Muscle of arm (tissue), 12 donors: ENCODE data around the gene PLCE1. TPM values are rescaled to one million over a fixed set of nuclear protein-coding genes. Genes with fewer than 3 reads are reported as not detected.

Experiments used
- DNase-seq: peaks from one replicate; pipeline ENCODE4 v3.0.0-alpha.2; 2013
- polyA plus RNA-seq, 12 donors: library from polyadenylated mRNA; unstranded; fragments of 120-200 nt; gene quantifications; one replicate each; pipeline ENCODE4 v1.2.1, GENCODE V29; 2013; ENCODE audit not compliant: insufficient read length in 12 of 12

Gene PLCE1
- polyA plus RNA-seq, 12 donors: 25.3 to 59.5 (median 41.9) TPM; not detected in 1

- no peak for DNase-seq
These were observed 1.2 kb upstream of the PLCE1 start for GRCh38 chr10:93992400-93993030.

- no peak for DNase-seq
These were observed 333 bp upstream of the PLCE1 start for GRCh38 chr10:93993414-93993781.

GRCh38 chr10:93994438-93994801 lies 689 bp downstream of the PLCE1 start:
- peak; percentile 31 for DNase-seq

GRCh38 chr10:93995182-93995581 lies 1.5 kb downstream of the PLCE1 start:
- DNase-seq: no peak

GRCh38 chr10:93995598-93996271 lies 2.0 kb downstream of the PLCE1 start:
- no peak for DNase-seq

GRCh38 chr10:93996551-93996950 lies 2.8 kb downstream of the PLCE1 start:
- DNase-seq: no peak

GRCh38 chr10:93997546-93997945 lies 3.8 kb downstream of the PLCE1 start:
- no peak for DNase-seq

GRCh38 chr10:93999401-93999851 lies 5.7 kb downstream of the PLCE1 start:
- DNase-seq: no peak

- no peak for DNase-seq
These were observed 7.1 kb downstream of the PLCE1 start for GRCh38 chr10:94000638-94001415.

GRCh38 chr10:94001416-94001810 lies 7.7 kb downstream of the PLCE1 start:
- no peak for DNase-seq

- DNase-seq: no peak
These were observed 8.4 kb downstream of the PLCE1 start for GRCh38 chr10:94002156-94002555.

GRCh38 chr10:94003488-94003887 lies 9.8 kb downstream of the PLCE1 start:
- DNase-seq: no peak

GRCh38 chr10:94005050-94005449 lies 11.3 kb downstream of the PLCE1 start:
- no peak for DNase-seq

- no peak for DNase-seq
These were observed 13.1 kb downstream of the PLCE1 start for GRCh38 chr10:94006591-94007550.

- no peak for DNase-seq
These were observed 14.8 kb downstream of the PLCE1 start for GRCh38 chr10:94008526-94008925.

- no peak for DNase-seq
These were observed 16.4 kb downstream of the PLCE1 start for GRCh38 chr10:94010116-94010515.

- no peak for DNase-seq
These were observed 17.2 kb downstream of the PLCE1 start for GRCh38 chr10:94010886-94011285.

GRCh38 chr10:94011296-94011695 lies 17.6 kb downstream of the PLCE1 start:
- DNase-seq: no peak

- no peak for DNase-seq
These were observed 19.1 kb downstream of the PLCE1 start for GRCh38 chr10:94012834-94013233.

- DNase-seq: no peak
These were observed 19.6 kb downstream of the PLCE1 start for GRCh38 chr10:94013331-94013760.

- DNase-seq: no peak
These were observed 20.6 kb downstream of the PLCE1 start for GRCh38 chr10:94014304-94014703.
